Hindlimb muscle (tissue), 1 donor: Measurements from ENCODE around the gene TM4SF5. TPM values are rescaled to one million over a fixed set of nuclear protein-coding genes. Genes with fewer than 3 reads are reported as not detected.

ENCODE experiments used
- DNase-seq: peaks from one replicate; pipeline ENCODE4 v3.0.0-alpha.2; 2013
- polyA plus RNA-seq: library from polyadenylated mRNA; unstranded; fragments of 120-200 nt; gene quantifications from one replicate; pipeline ENCODE4 v1.2.1, GENCODE V29; 2013; ENCODE audit not compliant: insufficient read length

Gene TM4SF5
- polyA plus RNA-seq, 1 donor = not detected

- no peak for DNase-seq
Observed at GRCh38 chr17:4748686-4749085, 23.0 kb upstream of the TM4SF5 start.

GRCh38 chr17:4750606-4751005 lies 21.1 kb upstream of the TM4SF5 start:
- DNase-seq = no peak

DNA sequence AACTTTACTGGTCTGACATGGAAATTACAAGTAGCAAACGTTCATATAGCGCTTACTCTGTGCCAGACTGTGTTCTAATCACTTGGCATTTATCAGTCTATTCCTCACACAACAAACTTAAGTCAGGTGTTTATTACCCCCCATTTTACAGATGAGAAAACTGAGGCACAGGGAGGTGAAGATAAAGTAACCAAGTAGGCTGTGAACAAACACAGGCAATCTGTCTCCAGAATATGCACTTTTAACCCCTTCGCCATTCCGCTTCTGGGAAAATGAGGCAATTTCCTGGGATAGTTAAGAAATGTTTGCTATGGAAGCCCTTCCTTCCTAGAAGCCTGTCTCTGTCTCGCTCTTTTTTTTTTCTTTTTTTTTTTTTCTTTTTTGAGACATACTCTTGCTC lies 19.8 kb upstream of the TM4SF5 start:
- no peak for DNase-seq

DNA sequence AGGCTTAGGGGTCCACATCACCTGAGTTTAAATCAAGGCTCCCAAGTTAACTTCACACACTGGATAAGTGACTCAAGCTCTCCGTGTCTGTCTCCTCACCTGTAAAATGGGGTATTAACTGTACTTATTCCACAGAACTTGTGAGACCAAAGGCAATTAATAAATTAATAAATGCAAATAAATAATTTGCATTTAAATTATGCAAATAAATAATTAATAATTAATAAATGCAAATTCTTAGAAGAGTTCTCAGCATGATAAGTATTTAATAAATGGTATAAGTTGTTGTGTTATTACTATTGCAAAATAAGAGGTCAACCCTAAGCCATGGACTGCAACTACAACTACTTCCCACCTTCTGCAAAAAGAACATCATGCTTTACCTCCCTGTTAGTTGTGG lies 18.3 kb upstream of the TM4SF5 start:
- DNase-seq = no peak

GRCh38 chr17:4759776-4760236 lies 11.9 kb upstream of the TM4SF5 start:
- no peak for DNase-seq

DNA sequence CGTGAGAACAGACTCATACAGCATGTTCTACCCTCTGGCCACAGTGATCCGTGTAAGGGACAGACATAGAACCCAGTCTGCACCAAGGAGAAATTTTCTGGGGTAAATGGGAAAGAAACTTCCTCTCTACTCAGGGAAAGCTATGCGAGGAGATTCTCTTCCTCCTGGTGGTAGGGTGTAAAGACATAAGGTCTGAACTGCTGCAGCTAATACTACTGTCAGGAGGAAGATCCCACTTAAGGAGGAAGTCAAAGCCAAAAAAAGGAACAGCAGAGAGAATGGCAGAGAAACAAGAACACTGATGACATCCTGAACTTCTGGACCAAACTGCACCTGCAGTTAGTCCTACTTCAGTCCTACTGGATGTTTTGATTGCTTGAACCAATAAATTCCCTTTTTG lies 7.1 kb upstream of the TM4SF5 start:
- no peak for DNase-seq

- no peak for DNase-seq
Observed at GRCh38 chr17:4766201-4766600, 5.5 kb upstream of the TM4SF5 start.

GRCh38 chr17:4766723-4767122 lies 5.0 kb upstream of the TM4SF5 start:
- DNase-seq = no peak

DNA sequence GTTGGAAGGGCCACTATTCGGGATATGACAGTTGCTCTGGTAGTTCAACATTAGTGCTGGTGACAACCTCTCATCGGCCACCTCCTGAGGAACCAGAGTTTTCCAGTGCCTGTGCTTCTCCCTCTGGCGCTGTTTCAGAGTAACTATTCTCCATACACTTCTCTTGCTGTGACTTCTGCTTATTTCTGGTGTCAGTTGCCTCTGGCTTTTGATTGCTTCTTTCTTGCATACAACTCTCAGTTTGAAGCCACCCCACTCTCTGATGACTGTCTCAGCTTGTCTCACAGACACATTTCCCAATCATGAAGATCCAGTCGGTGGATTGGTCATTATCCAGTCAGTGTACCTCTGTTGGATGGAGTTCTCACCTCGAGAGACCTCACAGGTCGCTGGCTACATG lies 3.4 kb upstream of the TM4SF5 start:
- DNase-seq = no peak

DNA sequence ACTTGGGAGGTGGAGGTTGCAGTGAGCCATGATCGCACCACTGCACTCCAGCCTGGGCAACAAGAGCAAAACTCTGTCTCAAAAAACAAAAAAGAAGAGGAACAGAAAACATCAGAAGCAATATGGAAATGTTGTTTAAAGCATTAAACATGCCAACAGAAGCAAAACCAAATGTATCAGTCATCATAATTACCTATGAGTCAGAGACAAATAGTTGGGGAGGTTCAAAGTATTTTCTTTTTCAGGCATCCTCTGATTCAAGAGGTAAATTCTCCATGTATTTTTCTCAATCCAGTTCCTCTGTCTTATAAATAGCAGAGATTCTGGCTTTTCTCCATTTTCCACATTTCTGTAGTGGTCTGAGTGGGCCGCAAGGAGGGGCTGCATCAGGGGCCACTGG lies 2.1 kb upstream of the TM4SF5 start:
- DNase-seq = no peak

GRCh38 chr17:4772235-4772613 lies 538 bp downstream of the TM4SF5 start:
- DNase-seq = no peak

DNA sequence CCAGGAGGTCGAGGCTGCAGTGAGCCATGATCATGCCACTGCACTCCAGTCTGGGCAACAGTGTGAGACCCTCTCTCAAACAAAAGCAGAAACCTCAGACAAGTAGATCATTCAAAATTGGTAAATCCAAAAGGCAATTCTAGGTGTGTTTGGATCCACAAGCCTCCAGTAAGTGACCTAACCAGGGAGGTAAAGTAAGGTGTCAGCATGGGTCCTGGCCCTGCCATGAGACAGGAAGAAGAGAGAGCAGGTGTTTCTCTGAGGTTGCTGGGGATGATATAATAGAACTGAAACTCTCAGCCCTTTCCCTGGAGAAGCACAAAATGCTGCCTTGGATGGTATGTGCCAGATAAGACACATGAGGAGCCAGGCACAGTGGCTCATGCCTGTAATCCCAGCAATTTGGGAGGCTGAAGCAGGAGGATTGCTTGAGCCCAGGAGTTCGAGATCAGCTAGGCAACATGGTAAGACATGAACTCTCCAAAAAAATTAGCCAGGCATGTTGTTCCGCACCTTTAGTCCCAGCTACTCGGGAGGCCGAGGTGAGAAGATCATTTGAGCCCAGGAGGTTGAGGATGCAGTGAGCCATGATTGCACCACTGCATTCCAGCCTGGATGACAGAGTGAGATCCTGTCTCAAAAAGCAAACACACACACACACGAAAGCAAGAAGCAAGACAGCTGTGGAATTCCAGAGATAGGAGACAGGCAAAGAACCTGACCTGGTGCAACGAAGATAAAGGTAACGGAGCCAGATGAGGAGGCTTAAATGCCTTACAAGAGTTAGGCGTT lies 6.5 kb downstream of the TM4SF5 start:
- DNase-seq = no peak

GRCh38 chr17:4780325-4780955 lies 8.8 kb downstream of the TM4SF5 start:
- DNase-seq = no peak

GRCh38 chr17:4782652-4783051 lies 11.0 kb downstream of the TM4SF5 start:
- no peak for DNase-seq

DNA sequence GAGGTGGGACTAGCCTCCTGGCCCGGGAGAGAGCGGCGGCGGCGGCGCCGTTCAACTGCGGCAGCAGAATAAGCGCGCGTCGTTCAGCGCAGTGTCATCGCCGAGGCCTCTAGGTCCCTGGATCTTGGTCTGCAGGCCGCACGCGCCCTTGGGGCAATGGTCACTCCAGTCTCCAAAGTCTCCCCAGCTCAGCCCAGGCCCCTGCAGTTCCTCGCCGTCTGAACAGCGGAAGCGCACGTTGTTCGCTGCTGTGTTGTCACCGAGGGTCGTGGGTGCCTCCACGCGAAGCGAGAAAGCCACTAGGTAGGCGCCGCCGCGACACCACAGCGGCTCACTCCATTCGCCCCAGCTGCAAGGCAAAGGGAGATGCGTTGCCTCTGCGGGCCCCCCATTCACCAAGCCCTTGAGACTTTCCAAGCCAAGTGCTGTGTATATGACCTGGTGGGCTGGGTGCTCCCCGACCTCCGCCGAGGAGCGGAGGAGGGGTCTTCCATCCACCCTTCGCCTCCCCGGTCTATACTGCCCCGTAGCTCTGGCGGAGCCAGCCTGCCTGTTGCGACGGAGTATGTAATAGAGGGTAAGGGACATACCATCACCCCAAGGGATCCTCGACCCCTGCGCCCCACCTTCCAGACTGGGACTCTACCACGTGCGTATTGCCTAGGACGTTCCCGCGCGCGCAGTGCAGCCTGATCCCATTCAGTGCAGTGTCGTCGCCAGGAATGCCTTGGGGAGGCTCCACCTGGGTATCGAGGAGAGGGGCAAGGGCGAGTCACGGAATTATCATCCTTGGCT lies 13.8 kb downstream of the TM4SF5 start:
- DNase-seq = no peak

GRCh38 chr17:4786106-4786511 lies 14.4 kb downstream of the TM4SF5 start, which contains the start of gene VMO1:
VMO1 (minus strand) TSS chr17:4786364; CDS start chr17:4786352, 12 bp downstream.
- no peak for DNase-seq

- DNase-seq = no peak
Observed at GRCh38 chr17:4786516-4786915, 14.8 kb downstream of the TM4SF5 start.

DNA sequence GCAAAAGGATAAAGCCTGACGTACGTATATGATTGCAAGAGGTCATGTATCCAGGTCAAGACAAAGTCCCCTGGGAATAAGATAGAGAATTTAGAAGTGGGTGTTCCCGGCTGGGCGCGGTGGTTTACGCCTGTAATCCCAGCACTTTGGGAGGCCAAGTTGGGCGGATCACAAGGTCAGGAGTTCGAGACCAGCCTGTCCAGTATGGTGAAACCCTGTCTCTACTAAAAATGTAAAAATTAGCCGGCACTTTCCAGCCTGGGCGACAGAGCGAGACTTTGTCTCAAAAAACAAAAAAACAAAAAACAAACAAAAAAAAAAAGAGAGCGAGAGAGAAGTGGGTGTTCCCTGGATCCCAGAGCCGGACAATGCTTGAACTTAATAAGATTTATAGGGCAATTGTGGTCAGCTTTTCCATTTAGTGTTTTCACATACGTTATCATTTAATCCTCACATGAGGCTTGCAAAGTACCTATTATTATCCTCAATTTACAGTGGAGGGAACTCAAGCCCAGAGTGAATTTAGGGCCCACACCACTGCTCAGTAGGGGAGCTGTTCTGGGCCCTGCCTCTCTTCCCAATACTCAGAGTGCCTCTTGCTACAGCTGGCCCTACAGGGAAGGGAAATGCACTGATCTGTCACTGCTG lies 16.6 kb downstream of the TM4SF5 start:
- no peak for DNase-seq

DNA sequence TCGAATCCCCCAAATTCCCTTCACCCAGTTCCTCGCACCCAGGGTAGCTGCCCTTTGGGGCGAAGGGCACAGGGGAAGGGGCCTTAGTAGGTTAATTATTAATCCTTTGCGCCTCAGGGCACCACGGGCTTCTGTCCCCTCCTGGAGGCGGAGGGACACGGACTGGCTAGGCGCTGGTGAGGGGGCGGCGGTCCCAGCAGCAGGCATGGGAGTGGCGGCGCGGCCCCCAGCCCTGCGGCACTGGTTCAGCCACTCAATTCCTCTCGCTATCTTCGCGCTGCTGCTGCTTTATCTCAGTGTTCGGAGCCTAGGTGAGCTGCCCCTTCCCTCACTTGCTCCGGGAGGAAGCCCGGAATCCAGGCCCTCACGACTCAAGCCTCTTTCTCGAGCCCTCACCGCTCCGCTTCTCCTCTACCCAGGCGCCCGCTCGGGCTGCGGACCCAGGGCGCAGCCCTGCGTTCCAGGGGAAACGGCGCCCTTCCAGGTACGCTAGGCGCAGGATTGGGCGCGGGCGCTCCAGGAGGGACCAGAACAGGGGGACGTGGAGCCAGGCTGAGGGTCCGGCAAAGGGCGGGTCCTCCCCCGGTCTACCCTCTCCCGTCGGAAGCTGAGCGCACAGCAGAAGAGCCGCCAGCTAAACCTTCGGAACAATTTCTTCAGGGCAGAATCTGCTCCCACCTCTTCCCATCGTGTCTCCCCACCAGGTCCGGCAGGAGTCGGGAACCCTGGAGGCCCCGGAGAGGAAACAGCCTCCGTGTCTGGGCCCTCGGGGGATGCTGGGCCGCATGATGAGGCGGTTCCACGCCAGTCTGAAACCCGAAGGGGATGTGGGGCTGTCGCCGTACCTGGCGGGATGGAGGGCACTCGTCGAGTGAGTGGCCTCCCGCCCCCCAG lies 17.4 kb downstream of the TM4SF5 start, which contains the start of gene GLTPD2:
Gene GLTPD2, plus strand, starts transcription at position 158 of the 894 bp plus-strand sequence. Its CDS starts 48 bp downstream, at position 206.
- DNase-seq = no peak

DNA sequence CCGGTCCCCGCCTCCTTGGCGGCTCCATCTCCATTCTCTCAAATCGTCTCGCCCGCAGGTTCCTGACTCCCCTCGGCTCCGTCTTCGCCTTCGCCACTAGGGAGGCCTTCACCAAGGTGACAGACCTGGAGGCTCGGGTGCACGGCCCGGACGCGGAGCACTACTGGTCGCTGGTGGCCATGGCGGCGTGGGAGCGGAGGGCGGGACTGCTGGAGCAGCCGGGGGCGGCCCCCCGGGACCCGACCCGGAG lies 17.9 kb downstream of the TM4SF5 start:
- DNase-seq = no peak

DNA sequence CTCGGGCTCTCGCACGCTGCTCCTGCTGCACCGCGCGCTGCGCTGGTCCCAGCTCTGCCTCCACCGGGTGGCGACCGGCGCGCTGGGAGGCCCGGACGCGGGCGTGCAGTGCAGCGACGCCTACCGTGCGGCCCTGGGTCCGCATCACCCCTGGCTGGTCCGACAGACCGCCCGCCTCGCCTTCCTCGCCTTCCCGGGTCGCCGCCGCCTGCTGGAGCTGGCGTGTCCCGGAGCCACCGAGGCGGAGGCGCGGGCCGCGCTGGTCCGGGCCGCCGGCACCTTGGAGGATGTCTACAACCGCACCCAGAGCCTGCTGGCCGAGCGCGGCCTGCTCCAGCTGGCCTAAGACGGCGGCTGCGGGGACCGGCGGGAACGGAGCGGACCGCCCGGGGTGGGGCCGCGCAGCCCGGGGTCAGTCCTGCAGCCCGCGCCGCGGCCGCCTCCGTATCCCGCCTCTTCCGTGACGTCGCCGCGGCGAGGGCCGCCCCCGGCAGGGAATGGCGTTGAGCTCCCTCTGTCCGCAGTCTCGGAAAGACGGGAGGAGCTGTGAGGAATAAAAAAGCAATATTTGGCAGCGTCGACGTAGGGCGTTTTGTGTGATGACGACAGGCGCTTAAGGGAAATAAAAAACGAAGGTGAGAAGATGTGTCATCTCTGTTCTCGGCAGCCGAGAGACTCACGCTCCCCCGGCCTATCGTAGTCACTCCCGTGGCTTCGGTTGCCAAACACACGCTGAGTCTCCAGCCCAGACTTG lies 18.4 kb downstream of the TM4SF5 start:
- peak; percentile 92 for DNase-seq
